ENCODE data around the gene TXNDC11. TPM values are rescaled to one million over a fixed set of nuclear protein-coding genes. Genes with fewer than 3 reads are reported as not detected.

TXNDC11 gene
- total RNA-seq, 1 donor from 2014 or later, result 51.1 TPM

DNA sequence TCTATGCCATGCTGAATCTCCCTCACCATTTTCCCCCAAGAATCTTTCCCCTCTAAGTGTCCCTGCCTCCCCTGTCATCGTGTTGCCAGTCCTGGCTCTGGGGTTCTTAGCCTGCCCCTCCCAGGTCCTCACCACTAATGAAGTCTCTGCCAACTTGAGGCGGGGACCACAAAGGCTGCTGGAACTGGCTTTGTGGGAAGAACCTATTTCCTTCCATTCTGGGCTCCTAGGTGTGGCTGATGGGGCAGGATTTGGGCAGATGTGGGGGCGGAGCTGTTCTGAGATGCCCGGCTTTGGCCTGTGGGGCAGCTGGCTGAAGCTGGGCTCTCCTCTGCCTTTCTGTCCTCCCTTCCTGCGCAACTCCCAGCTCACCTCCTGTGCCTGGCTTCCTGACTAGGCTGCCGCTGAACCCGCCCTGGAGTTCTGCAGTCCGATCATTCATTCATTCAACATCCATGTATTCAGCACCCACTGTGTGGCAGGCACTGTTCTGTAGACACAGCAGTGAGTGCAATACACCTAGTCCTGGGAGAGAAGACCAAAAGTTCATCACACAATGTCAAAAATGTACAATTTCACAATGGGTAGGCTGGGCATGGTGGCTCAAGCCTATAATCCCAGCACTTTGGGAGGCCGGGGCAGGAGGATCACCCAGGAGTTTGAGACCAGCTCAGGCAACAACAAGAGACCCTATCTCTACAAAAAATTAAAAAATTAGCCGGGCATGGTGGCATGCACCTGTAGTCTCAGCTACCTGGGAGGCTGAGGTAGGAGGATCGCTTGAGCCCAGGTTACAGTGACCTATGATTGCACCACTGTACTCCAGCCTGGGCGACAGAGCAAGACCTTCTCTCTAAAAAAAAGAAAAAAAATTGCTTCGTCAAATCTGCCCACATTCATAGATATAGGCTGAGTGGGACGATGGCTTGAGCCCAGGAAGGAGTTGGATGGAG lies 76.3 kb downstream of the TXNDC11 start:
- intact Hi-C loops (cut with micrococcal nuclease), result loop anchor here (5.0 to 10.0 kb wide), 2 partner anchors 116 to 702 kb away; no protein-coding TSS in a partner anchor

- intact Hi-C loops (cut with micrococcal nuclease), result loop anchor here (5.0 to 10.0 kb wide), 2 partner anchors 117 to 700 kb away; no protein-coding TSS in a partner anchor
These were observed 77.6 kb downstream of the TXNDC11 start for GRCh38 chr16:11665071-11665491.

DNA sequence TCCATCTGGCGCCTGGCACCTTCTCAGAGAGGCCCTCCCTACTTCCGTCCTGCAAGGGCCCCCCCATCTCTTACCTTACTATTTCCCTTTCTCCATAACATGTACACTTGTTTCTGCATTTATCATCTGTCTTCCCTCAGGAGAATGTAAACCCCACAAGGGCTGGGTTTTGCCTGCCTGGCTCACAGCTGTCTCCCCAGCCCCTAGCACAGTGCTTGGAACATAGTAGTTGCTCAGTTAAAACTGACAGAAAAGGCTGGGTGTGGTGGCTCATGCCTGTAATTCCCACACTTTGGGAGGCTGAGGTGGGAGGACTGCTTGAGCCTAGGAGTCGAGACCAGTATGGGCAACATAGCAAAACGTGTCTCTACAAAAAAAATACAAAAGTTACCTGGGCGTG lies 80.1 kb downstream of the TXNDC11 start:
- intact Hi-C loops (cut with micrococcal nuclease), result loop anchor here (10.0 kb wide), 1 partner anchor 698 kb away; no protein-coding TSS in a partner anchor

DNA sequence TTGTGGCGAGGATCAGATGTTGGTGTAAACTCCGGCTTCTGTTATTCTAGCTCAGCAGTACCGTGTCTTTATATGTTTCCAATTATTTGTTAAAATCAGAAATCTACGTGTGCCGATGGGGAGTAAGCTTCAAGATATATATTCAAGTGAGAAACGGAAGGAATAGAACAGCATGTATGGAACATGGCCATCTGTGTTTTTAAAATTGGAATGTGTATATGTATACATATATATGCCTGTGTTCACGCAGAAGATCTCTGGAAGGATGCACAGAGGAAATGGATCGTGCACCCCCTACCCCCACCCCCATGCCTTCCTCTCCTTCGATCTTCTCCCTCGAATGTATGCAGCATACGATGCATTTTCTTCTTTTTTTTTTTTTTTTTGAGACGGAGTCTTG lies 82.1 kb downstream of the TXNDC11 start:
- intact Hi-C loops (cut with micrococcal nuclease), result loop anchor here (10.0 kb wide), 1 partner anchor 696 kb away; no protein-coding TSS in a partner anchor

- intact Hi-C loops (cut with micrococcal nuclease), result no loop called here
These were observed 83.6 kb downstream of the TXNDC11 start for GRCh38 chr16:11658896-11659708.

DNA sequence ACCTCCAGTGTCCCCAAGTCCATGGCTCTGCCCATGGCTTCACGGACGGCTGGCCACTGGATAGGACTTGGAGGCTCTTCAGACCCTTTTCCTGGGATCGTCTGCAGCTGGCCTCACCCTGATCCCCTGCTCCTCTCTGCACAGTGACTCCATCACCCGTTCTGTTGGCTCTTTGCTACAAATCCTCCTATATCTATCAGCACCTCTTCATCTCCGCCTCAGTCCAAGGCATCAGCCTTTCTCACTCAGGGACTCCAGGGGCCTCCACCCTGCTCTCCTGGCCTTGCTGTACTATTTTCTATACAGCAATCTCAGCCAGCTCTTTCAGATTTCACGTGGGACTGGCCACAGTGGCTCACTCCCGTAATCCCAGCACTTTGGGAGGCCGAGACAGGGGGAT lies 85.1 kb downstream of the TXNDC11 start:
- intact Hi-C loops (cut with micrococcal nuclease), result no loop called here

DNA sequence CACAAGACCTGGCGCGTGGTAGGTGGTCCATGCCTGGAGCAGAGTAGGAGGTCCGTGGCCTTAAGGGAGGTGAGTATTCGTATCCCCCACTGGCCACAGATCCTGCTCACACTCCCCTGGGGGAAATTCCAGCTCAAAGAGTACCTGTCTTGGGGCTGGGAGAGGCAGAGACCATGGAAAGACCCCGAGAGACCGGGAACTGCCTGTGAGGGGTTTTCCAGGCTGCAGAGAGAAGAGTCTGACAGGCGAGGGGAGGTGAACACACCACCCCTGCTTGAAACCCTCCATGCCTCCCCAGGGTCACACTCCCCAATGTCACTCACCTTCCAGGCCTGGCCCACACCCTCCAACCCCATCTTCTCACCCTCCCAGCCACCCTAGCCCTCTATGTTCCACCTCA lies 87.0 kb downstream of the TXNDC11 start:
- intact Hi-C loops (cut with micrococcal nuclease), result no loop called here

DNA sequence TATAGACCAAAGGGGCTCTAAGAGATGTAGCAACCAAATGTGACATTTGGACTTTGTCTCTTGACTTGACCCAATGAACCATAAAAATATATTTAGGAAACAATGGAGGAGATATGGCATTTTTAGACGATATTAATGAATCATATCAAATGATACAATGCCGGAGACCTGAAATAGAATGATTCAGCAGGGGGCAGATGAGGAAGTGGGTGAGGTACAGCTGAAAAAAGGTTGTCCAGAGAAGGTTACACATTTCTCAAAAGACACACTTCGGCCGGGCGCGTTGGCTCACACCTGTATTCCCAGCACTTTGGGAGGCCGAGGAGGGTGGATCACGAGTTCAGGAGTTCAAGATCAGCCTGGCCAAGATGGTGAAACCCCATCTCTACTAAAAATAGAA lies 90.9 kb downstream of the TXNDC11 start:
- intact Hi-C loops (cut with micrococcal nuclease), result no loop called here

DNA sequence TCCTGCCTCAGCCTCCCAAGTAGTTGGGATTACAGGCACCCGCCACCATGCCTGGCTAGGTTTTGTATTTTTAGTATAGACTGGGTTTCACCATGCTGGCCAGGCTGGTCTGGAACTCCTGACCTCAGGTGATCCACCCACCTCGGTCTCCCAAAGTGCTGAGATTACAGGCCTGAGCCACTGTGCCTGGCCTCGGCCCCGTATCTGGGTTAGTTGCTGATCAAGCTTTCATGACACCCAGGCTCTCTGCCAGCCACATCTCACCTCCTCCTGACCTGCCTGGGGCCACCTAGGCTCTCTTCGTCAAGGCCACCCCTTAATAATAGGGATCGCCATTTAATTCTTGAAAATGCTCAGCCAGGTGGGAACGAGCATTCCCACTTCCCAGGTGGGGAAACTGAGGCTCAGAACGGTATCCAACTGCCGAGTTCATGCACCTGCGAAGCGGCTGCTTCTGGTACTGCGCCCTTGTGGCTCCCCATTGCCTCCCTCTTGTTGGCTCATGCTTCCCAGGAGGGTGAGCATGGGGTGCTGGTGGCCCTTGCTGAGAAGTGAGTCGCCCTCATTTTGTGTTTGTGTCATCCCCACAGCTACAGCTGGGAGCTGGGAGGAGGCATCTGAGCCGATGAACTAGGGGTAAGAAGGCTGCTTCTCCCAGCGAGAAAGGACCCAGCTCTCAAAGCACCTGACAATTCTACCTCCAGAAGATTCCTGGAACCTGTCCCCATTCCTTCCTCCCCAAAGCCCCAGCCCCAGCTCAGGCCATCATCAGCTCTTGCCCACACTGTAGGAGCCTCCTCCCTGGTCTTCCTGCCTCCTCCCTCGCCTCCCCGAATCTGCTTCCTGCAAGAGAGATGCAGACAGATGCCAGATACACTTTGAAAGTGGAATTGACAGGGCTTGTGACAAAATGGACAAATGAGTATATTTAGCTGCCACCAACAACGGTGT lies 91.7 kb downstream of the TXNDC11 start:
- intact Hi-C loops (cut with micrococcal nuclease), result no loop called here

GRCh38 chr16:11649276-11649675 lies 93.4 kb downstream of the TXNDC11 start:
- intact Hi-C loops (cut with micrococcal nuclease), result no loop called here

DNA sequence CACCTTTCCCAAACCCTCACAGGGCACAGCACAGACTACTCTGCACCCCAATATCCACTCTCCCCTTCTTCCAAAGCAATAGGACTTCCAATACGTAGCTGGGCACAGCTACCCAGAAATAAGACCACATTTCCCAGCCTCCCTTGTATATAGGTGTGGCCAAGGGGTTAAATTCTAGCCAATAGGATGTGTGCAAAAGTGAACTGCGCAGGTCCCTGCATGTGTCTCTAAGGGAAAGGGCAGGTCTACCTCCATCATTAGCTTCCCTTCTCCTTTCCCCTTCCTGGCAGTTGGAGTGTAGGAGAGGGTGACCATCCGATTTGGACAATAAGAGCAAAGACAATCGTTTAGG lies 99.9 kb downstream of the TXNDC11 start:
- intact Hi-C loops (cut with micrococcal nuclease), result no loop called here

DNA sequence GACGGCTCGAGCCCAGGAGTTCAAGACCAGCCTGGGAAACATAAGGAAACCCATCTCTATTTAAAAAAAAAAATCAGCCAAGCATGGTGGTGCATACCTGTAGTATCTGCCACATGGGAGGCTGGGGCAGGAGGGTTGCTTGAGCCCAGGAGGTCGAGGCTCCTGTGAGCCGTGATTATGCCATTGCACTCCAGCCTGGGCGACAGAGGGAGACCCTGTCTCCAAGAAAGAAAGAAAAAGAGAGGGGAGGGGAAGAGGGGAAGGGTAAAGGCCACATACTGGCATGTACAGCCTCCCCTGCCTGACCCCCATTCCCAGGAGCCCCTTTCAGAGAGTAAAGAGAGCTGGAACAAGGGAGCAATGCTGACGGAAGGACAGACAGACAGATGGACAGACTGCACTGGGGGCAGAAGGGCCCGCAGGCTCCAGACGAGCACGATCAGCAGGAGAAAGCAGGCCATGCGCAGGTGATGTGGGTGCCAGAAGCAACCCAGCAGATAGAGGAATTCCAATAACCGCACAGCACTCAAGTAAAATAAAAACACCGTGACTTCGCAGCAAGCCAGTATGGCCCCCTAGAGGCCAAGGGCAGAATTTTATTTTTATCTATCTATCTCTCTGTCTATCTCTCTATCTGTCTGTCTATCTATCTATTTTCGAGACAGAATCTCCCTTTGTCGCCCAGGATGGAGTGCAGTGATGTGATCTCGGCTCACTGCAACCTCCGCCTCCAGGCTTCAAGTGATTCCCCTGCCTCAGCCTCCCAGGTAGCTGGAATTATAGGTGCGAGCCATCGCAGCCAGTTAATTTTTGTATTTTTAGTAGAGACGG lies 101.5 kb downstream of the TXNDC11 start:
- intact Hi-C loops (cut with micrococcal nuclease), result loop anchor here (1.0 to 2.0 kb wide), 2 partner anchors 109 to 234 kb away; no protein-coding TSS in a partner anchor

GRCh38 chr16:11639925-11640899 lies 102.4 kb downstream of the TXNDC11 start:
- intact Hi-C loops (cut with micrococcal nuclease), result loop anchor here (2.0 kb wide), 1 partner anchor 233 kb away; no protein-coding TSS in a partner anchor

GRCh38 chr16:11639008-11639562 lies 103.6 kb downstream of the TXNDC11 start:
- intact Hi-C loops (cut with micrococcal nuclease), result no loop called here

- intact Hi-C loops (cut with micrococcal nuclease), result no loop called here
These were observed 104.5 kb downstream of the TXNDC11 start for GRCh38 chr16:11638140-11638539.

DNA sequence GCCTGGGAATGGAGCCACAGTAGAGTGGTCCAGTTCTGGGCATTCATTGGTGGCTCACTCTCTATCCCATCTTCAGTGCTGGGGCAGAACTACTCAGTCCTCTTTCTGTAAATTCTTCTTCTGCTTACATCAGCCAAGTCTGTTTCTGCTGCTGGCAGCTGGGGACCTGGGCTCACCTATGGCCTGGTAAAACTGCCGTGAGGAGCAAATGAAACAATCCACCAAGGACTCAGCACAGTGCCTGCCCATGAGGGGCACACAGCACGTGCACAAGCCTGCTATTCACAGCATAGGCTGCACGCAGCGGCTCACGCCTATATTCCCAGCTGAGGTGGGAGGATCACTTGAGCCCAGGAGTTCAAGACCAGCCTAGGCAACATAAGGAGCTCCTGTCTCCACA lies 105.3 kb downstream of the TXNDC11 start:
- intact Hi-C loops (cut with micrococcal nuclease), result no loop called here

DNA sequence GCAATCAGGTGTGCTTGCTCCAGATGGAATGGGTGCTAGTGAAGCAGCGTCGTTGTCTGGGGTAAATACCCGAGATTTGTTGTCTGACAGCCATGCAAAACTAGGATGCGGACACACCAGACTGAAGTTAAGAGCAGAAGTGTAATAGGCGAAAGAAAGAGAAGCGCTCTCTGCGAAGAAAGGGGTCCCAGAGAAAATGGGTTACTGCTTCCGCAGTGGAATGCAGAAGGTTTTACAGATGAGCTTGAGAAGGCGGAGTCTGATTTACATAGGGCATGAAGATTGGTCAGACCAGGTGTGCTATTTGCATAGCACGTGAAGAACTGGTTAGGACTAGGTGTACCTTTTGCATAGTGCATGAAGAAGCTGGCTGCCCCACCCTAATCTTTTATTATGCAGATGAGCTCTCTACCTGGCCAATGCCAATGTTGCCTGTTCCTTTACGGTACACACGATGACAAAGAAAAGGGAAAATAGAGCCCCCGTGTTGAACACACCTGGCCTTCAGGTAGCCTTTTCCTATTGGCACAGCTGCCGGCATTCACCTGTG lies 106.4 kb downstream of the TXNDC11 start:
- intact Hi-C loops (cut with micrococcal nuclease), result no loop called here

GRCh38 chr16:11635679-11636171 lies 106.9 kb downstream of the TXNDC11 start:
- intact Hi-C loops (cut with micrococcal nuclease), result no loop called here

Data from T-helper 2 cell treated with Interferon-gamma antibody and Interleukin-4, amounts not matched to agents 100 ng/mL and 5 ng/mL, for 36 hours (primary cell).